Measurements from ENCODE around the gene USP6.

- no peak for TF ChIP-seq POLR2A (IDR thresholded peaks at IDR 0.05; ENCODE audit: low read depth, low read length)
- TF ChIP-seq POLR2AphosphoS5 (IDR thresholded peaks at IDR 0.05; ENCODE audit: low read depth, low read length), result no peak
Measured at GRCh38 chr17:5092218-5093010, 23.4 kb upstream of the USP6 start.

Measured in GM12892 (cell line).